Ovary (tissue), 9 donors: ENCODE measurements around the gene TPD52L1. TPM values are rescaled to one million over a fixed set of nuclear protein-coding genes. Genes with fewer than 3 reads are reported as not detected.

ENCODE experiments used
- DNase-seq, 5 donors: peaks; one replicate each; pipeline ENCODE4 v3.0.0-alpha.2; 2019 to 2020
- H3K27ac ChIP-seq, 2 donors: fragments of 200-600 bp; one replicate each; pipeline versions ENCODE4 v1.5.1 to v1.8.0; 2019 to 2022
- H3K27me3 ChIP-seq: fragments of 200-600 bp; one replicate; pipeline ENCODE4 v1.8.0; 2022
- H3K36me3 ChIP-seq: fragments of 200-600 bp; sonication (generic); one replicate; pipeline ENCODE4 v1.5.1; 2019
- H3K4me1 ChIP-seq: one replicate; pipeline ENCODE4 v1.8.1; 2013; ENCODE audit warnings: mild to moderate bottlenecking, moderate library complexity; ENCODE audit not compliant: insufficient read depth
- H3K4me3 ChIP-seq: fragments of 200-600 bp; sonication (generic); one replicate; pipeline ENCODE4 v1.5.1; 2017
- H3K9me3 ChIP-seq, 2 donors: fragments of 200-600 bp in 1 of 2; sonication (generic) in 1 of 2; one replicate each; pipeline versions ENCODE4 v1.5.1 to v1.8.1; 2013 to 2019; ENCODE audit warnings: mild to moderate bottlenecking in 1 of 2, moderate library complexity in 1 of 2
- CTCF ChIP-seq, 3 donors: fragments of 450-650 bp in 2 of 3; fragments of 200-600 bp in 1 of 3; IDR thresholded peaks; one replicate each; pipeline versions ENCODE4 v1.5.1 to v1.8.0; 2016 to 2022; ENCODE audit warnings: antibody characterized with exemption in 3 of 3, mild to moderate bottlenecking in 1 of 3
- EP300 ChIP-seq: sonication (generic); formaldehyde crosslinking; IDR thresholded peaks from one replicate; pipeline ENCODE4 v1.6.1; 2017; ENCODE audit warnings: antibody characterized with exemption
- POLR2A ChIP-seq: fragments of 450-650 bp; IDR thresholded peaks from one replicate; pipeline ENCODE4 v1.6.1; 2017; ENCODE audit warnings: antibody characterized with exemption, mild to moderate bottlenecking, moderate library complexity
- WGBS, 3 donors: extraction: QIAGEN DNeasy Blood & Tissue Kit in 1 of 3; methylation state at CpG; one replicate each; pipeline versions ENCODE4 v1.1.5 to v1.1.7; 2013 to 2017; 5-methylcytosine and 5-hydroxymethylcytosine counted together
- intact Hi-C, 4 donors: fragments of 100-400 bp; cut with DNase I; formaldehyde crosslinking; loops; one replicate each; pipeline versions ENCODE4 v1.11.0 to v1.15.1; 2022 to 2023
- polyA plus RNA-seq, 2 donors: library from polyadenylated mRNA; stranded (reverse); fragments of 200-250 nt in 1 of 2; fragments of 350-450 nt in 1 of 2; fragmentation: Illumina TruSeq in 1 of 2; extraction: RNeasy Lipid Tissue Mini Kit (QIAGEN cat#74804) in 1 of 2; gene quantifications; one replicate each; pipeline ENCODE4 v1.2.3, GENCODE V29; 2013 to 2014
- total RNA-seq, 7 donors: library from RNA; depleted of rRNA in 2 of 7; stranded (reverse); fragments of >200 nt in 2 of 7; fragmentation: NEBNext Ultra II Directional in 3 of 7; extraction: Animal tissue kit (Norgen Biotek cat#: 25700) in 3 of 7; gene quantifications; one replicate each; pipeline versions ENCODE4 v1.1.0 to v1.2.4, GENCODE V29; 2016 to 2023
- donor health status: DM: no; HTN: no; CAD: no; lungs with moderate emphysema.
- donor health status: DM: no; HTN: no; CAD: no.
- donor health status: Bipolar disorder and iron deficiency.
- donor health status: DM: yes; HTN: yes; CAD: no.
- donor health status: DM: no; HTN: no; CAD: no.
- donor health status: DM: yes; HTN: yes; CAD: no.

The TPD52L1 gene
- total and polyA plus RNA-seq, 9 donors, result 14.4 to 154 (median 27.4) TPM

- Histone ChIP-seq H3K27me3 (no peaks in the 10 kb centered on the region), H3K4me1 (no peaks in the 10 kb centered on the region), H3K27ac (no peak overlapping the region), H3K36me3 (no peaks in the 10 kb centered on the region), H3K9me3 (no peaks in the 10 kb centered on the region), H3K4me3 (no peak overlapping the region)
- no peak for DNase-seq
- WGBS, 3 donors, result 70 to 81% (median 79%) methylated on average over 6 of the region's 6 CpGs
- no peak for TF ChIP-seq EP300
- intact Hi-C loops, result no loop called here
Observed at GRCh38 chr6:125182237-125183008, 28.9 kb downstream of the TPD52L1 start.

GRCh38 chr6:125183391-125183790 lies 29.8 kb downstream of the TPD52L1 start:
- intact Hi-C loops, result no loop called here
- no peaks in the 10 kb centered on the region for H3K9me3 ChIP-seq
- TF ChIP-seq CTCF (IDR thresholded peaks at IDR 0.05) (no peak), EP300 (no peak)
- H3K4me1 ChIP-seq, result no peaks in the 10 kb centered on the region
- H3K27me3 ChIP-seq, result no peaks in the 10 kb centered on the region
- H3K27ac ChIP-seq, result no peak overlapping the region
- WGBS, 3 donors, result 70 to 98% (median 86%) methylated on average over 6 of the region's 6 CpGs
- DNase-seq, result no peak
- no peaks in the 10 kb centered on the region for H3K36me3 ChIP-seq
- H3K4me3 ChIP-seq, result no peak overlapping the region

GRCh38 chr6:125188037-125188436 lies 34.5 kb downstream of the TPD52L1 start:
- Histone ChIP-seq H3K27ac (no peak overlapping the region), H3K4me3 (no peak overlapping the region), H3K9me3 (no peaks in the 10 kb centered on the region), H3K27me3 (no peaks in the 10 kb centered on the region), H3K36me3 (no peaks in the 10 kb centered on the region), H3K4me1 (no peaks in the 10 kb centered on the region)
- DNase-seq, result no peak
- intact Hi-C loops, result no loop called here
- 67 to 80% (median 77%) methylated on average over 2 of the region's 2 CpGs for WGBS, 3 donors
- no peak for TF ChIP-seq POLR2A
- TF ChIP-seq CTCF (IDR thresholded peaks at IDR 0.05), result no peak
- TF ChIP-seq EP300, result no peak

GRCh38 chr6:125188594-125189203 lies 35.1 kb downstream of the TPD52L1 start:
- Histone ChIP-seq H3K9me3 (no peaks in the 10 kb centered on the region), H3K27me3 (no peaks in the 10 kb centered on the region), H3K27ac (no peak overlapping the region), H3K36me3 (no peaks in the 10 kb centered on the region), H3K4me1 (no peaks in the 10 kb centered on the region), H3K4me3 (no peak overlapping the region)
- DNase-seq, result no peak
- 41 to 54% (median 44%) methylated on average over 1 of the region's 1 CpG for WGBS, 3 donors
- TF ChIP-seq EP300 (no peak), POLR2A (no peak), CTCF (IDR thresholded peaks at IDR 0.05) (no peak)
- intact Hi-C loops, result no loop called here

GRCh38 chr6:125189494-125189893 lies 35.9 kb downstream of the TPD52L1 start:
- Histone ChIP-seq H3K36me3 (no peaks in the 10 kb centered on the region), H3K4me1 (no peaks in the 10 kb centered on the region), H3K4me3 (no peak overlapping the region), H3K27ac (no peak overlapping the region), H3K9me3 (no peaks in the 10 kb centered on the region), H3K27me3 (no peaks in the 10 kb centered on the region)
- TF ChIP-seq CTCF (IDR thresholded peaks at IDR 0.05) (no peak), POLR2A (no peak), EP300 (no peak)
- no peak for DNase-seq
- intact Hi-C loops, result no loop called here
- WGBS, 3 donors, result 12 to 40% (median 33%) methylated on average over 1 of the region's 1 CpG
